HG03521 (cell line): Measurements from ENCODE around the gene EHBP1L1.

Experiments
- ATAC-seq: cut with Tn5 transposase; IDR thresholded peaks from one replicate; pipeline ENCODE4 v1.9.1; 2021; ENCODE audit warnings: mild to moderate bottlenecking, moderate library complexity; ENCODE audit not compliant: unreplicated experiment

Gene EHBP1L1

GRCh38 chr11:65546217-65546958 lies 29.5 kb upstream of the EHBP1L1 start:
- peak; percentile 68 for ATAC-seq

DNA sequence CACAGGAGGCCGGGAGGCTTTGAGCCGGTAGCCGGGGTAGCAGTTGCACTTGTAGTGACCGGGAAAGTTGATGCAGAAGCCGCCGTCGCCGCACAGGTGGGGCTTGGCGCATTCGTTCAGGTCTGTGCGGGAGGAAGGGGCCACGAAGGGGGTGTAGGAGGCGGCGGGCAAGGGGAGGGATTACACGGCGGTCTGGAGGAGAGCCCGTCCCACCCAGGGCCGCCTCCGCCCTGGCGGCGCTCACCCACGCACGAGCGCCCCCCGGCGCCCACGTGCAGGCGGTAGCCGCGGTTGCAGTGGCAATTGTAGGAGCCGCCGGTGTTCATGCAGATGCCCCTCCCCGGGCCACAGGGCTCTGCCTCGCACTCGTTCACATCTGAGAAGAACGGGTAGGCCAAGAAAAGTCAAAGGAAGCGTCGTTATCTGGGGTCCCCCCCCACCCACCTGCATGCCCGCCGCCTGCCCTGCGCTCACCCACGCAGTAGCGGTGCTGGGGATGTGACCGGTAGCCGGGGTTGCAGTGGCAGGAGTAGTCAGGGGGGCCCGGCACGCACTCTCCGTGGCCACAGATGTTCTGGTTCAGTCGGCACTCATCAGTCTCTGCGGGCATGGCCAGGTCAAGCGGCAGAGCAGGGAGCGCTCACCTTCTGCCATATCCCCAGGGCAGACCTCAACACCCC lies 28.3 kb upstream of the EHBP1L1 start:
- ATAC-seq = no peak

- no peak for ATAC-seq
These were observed 27.5 kb upstream of the EHBP1L1 start for GRCh38 chr11:65548395-65548794.

GRCh38 chr11:65549096-65549495 lies 26.8 kb upstream of the EHBP1L1 start:
- ATAC-seq = no peak

DNA sequence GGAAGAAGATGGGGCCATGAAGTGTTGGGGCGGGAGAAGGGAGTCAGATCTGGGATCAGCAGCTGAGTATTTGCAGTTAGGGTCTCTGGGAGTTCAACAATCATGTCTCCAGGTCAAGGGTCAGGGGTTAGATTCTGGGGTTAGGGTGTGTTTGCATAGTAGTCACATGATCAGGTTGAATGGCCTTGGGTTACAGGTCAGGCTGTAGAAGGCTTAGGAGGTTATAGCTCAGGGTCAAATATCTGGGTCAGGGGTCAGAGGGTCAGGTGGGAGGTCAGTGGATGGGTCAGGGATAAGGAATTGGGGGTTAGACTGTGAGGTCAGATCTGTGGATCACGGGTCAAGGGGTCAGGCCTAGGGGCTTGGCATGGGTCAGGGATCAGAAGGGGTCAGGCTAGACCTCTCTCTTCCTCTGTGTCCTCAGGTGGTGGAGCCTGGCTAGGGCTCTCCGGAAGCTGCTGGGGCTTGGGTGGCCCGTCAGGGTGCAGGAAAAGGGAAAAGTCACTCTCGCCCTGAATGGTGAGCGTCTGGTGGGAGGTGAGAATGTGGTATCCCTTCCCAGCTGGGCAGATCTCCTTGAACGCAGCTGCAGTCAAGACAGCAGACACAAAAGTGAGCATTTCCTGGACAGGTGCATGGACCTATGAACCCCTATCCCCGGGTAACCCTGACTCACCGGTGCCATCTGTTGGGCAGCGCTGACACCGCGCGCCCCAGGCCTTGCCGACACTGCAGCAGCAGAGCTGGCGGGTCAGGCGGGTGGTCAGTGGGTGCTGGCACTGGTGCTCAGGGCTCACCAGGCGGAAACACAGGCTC lies 24.1 kb upstream of the EHBP1L1 start:
- ATAC-seq = no peak

DNA sequence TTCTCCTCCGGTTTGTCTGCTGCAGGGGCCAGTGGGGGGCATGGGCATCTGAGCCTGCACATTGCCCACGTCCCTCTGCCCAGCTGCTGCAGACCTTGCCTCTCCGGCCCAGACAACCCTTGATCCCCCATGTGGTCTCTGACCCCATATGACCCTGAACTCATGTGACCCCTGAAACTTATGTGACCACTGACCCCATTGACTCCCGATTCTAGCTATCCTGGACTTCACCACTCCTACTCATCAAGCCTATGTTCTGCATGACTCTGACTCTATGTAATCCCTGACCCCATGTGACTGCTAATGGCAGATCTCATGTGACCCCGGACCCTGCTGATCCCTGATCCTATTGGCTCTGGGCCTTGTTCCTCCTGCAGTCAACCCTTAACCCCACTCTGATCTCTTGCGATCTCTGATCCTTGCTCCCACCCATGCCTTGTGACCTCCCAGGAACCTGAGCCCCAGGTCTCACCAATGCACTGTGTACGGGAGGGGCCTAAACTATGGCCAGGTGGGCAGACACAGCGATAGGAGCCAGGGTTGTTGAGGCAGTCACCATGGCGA lies 23.4 kb upstream of the EHBP1L1 start:
- no peak for ATAC-seq

DNA sequence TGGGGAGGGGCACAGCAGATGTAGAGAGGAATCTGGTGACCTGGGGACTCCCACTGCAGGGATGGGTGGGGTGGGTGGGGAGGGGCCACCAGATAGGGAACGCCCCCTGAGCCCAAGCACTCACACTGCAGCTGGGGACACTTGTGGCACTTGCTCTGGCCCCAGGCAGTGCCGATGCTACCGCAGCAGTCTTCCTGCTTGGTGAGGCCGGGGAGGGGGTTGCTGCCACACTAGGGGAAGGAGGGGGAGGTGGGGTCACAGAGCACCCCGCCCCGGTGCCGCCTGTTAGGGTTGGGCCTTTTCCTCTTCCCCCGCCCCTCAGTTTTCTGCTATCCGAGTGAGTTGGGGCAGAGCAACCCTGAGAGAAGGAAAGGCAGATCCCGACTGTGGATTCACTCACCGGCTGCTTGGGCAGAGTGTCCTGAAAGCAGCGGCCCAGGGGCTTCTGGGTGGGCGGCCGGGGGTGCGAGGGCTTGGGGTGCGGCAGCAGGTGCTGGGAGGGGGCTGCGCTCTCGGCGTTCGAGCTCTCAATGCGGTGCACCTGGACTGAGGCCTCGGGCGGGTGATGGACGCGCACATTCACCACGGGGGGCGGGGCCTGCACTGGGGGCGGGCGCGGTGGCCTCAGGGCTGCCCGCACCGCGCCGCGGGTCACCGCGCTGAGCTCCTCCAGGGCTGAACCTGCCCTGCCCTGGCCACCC lies 22.4 kb upstream of the EHBP1L1 start:
- ATAC-seq = no peak

DNA sequence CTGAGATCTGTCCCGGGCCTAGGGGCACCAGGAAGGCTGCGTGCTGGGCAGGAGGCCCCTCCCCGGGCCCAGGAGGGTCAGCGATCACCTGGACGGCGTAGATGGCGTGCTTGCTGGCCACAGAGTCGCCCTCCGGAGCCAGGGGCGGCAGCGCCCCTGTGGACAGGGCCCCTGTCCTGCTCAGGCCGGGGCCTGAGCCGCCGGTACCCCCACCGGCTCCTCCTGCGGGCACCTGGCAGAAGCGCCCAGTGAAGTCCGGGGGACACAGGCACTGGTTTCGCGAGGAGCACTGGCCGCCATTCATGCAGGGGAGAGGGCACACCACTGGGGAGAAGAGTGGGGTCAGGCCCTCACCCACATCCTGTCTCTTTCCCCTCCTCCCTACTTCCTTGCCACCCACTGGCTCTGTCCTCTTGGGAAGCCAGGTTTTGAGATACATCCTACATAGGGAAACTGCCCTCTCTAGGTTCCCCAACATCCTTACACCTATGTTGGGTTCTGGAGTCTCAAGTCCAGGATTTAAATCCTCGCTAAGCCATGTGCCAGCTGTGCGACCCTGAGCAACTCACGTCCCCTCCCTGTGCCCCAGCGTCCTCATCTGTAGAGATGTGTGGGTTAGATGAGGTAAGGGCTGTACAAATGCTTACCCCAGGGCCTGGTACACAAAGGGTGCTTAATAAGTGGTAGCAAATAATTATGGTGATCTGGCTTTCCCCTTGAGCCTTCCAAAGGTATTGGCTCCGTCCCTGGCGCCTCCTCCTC lies 21.6 kb upstream of the EHBP1L1 start:
- ATAC-seq = no peak

DNA sequence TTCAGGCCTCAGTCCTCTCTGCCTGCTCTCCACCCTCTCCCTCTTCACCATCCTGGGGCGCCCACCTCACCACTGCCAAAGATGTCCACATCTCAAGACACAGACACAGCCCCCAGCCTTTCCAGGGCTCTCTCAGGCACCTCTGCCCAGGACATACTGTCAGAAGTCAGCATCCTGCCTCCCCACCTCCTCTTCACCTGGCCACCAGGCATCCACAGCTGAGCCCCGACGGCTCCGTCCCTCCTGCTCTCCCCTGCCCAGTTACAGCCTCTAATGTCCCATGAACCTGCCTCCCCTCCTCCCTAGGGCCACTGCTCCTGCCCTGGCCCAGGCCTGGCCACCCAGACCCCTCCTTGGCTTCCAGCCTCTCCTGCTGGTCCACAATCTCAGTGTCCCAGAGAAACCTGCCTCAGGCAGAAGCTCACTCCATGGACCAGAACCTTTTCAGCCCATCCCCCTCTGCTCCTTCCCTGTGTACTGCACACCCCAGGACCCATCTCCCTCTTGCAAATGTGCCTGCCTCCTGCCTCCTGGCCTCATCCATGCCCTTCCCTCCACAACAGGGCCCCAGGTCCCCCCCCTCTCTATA lies 20.9 kb upstream of the EHBP1L1 start:
- ATAC-seq = no peak

GRCh38 chr11:65555693-65556231 lies 20.1 kb upstream of the EHBP1L1 start:
- no peak for ATAC-seq

DNA sequence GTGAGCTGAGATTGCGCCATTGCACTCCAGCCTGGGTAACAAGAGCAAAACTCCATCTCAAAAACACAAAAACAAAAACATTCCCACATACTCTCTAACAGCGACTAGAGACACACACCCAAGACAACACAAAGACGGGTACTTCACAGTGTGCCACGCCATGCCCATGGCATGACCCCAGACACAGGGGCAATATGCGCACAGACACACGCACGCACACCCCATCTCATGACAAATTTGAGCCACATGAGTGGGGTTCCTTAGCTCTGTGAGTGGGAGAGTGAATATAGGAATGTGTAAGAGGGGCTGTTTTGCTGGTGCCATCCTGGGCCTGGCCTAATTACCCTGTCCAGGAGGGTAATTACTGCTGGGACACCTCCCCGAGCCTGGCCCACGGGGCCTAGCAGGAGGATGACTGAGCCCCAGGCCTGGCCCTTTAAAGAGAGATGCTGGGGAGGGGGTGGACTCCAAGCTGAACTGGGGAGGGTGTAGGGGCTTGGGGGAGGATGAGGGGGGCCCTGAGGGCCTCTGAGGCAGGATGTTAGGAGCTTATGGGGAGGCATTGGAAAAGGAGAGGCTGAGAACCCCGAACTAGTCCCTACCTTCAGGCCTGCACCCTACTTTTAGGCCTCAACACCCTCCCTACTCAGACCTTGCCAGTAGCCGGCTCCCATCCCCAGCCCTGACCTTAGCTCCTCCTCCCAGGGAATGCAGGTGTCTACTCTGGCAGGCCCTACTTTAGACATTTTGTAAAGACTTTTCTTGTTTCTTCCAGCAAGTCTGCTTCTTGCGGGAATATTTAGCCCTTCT lies 19.2 kb upstream of the EHBP1L1 start:
- ATAC-seq = no peak

DNA sequence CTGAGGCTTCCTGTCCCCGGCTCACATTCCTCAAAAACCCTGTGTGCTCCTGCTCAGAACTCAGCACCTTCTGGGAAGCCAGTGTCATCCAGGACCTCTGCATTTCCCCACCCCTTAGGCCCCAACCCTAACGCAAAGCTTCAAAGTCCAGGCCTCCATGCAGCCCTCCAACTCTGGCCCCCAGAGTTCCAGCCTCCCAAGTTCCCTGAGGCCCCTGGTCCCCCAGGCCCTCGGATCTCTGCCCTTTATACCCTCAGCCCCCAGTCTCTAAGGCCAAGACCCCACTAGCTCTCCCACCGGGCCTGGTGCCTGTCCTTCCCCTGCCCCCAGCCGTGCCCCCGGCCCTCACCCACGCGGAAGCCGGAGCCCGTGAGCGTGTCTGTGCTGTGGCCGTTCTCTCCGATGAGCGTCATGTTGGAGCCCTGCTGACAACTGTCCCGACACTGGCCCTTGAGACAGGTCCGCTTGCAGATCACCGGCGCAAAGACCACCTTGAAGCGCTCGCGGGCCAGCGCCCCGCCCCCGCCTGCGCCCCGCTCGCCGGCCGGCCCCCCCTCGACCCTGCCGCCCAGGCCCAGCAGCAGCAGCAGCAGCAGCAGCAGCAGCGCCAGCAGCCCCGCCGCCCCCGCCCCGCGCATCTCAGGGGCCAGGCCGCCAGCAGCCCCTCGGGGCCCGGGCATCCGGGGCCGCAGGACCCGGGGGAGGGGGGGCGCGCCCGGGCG lies 18.4 kb upstream of the EHBP1L1 start:
- ATAC-seq = no peak

DNA sequence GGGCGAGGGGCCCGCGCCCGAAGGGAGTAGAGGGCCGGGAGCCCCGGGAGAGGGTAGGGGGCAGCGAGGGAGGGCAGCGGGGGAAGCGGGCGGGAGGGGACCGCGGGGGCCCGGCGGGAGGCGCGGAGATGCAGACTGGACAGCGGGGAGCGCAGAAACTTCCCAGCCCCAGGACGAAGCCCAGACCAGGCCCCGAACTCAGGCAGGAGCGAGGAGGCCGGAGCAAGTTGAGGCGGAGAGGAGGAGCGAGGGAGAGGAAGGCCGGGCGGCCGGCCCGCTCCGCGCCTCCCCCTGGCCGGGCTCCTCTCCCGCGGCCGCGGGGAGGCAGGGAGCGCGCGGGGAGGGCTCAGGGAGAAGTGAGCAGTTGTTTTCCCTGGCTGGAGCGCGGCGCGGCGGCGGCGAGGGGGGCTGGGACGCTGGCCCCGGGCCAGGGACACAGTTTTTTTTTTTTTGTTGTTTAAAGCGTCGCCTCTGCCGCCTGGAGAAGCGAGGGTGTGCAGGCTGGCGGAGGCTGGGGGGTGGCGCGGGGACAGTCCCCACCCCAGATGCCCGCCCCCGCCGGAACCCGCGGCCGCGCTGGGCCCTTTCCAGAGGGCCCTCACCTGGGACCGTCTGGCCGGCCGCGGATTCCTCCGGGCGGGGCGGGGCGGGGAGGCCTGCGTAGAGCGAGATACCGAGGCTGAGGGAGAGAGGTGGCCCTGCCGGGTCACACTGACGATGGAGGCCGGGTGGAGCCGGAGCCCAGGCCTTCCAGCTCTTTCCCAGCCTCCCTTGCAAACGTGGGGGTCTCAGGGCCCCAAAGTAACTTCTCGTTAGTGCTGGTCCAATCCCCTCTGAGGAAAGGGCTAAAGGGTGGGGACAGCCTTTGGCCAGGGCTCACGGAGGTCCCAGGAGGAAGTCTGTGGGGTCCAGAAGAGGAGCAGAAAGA lies 17.6 kb upstream of the EHBP1L1 start, which contains the start of gene LTBP3:
Gene LTBP3, minus strand, starts transcription at position 358 of the 928 bp plus-strand sequence. CDS start 400 bp downstream, outside the sequence.
- ATAC-seq = no peak

DNA sequence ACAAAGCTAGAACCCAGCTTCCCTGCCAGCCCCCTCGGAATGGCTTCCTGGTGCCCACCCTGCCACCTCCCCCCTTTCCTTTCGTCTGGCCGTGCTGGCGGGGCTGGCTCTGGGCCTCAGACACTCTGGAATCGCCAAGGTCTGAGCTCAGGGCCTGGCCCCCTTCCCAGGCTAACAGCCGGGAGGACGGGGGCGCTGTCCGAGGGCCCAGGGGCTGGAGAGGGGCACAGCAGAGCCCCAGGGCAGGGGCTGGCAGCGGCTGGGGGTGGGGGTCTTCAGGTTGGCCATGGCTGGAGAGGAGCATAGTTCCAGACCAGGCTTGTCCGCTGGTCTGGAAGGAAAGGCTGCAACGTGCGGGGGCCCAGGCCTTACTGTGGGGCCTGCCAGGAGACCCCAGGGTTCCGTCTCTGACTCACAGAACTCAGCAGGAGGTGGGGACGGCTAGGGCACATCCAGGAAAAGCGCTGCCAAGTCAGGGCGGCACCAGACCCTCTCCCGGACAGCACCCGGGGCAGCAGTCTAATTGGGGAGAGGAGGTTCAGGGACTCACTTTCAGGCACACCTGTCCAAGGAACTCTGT lies 16.8 kb upstream of the EHBP1L1 start:
- no peak for ATAC-seq

DNA sequence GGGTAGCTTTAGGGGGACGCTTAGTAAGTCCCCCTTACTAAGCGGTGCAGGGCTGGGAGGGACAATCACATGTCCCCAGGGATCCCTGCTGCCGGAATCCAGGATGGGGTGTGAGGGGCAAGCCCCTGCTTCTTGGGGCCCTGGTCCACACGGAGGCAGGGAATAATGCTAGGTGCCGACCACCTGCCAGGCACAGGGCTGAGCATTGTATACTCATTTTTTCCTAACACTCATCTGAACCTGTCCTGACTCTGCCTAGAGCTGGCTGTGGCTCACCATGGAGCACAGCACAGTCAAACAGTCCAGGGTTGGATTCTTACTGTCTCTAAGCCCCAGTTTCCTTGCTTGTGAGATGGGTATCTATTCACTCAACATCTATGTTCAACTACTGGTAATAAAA lies 16.3 kb upstream of the EHBP1L1 start:
- no peak for ATAC-seq

GRCh38 chr11:65559951-65560537 lies 15.8 kb upstream of the EHBP1L1 start:
- no peak for ATAC-seq
